Heart right ventricle (tissue), 16 donors: ENCODE results near the gene STAG2. TPM values are rescaled to one million over a fixed set of nuclear protein-coding genes. Genes with fewer than 3 reads are reported as not detected.

Source experiments
- ATAC-seq, 8 donors: fragments of 200-7000 bp; cut with Tn5 transposase; one replicate each; pipeline ENCODE4 v1.9.1; 2020; ENCODE audit warnings: mild to moderate bottlenecking in 8 of 8, moderate library complexity in 8 of 8, moderate number of reproducible peaks in 1 of 8
- DNase-seq, 2 donors: peaks; one replicate each; pipeline ENCODE4 v3.0.0-alpha.2; 2020
- H3K27ac ChIP-seq, 10 donors: fragments of 200-600 bp; sonication (generic) in 2 of 10; one replicate each; pipeline versions ENCODE4 v1.5.0 to v1.8.0; 2020 to 2022; ENCODE audit warnings: mild to moderate bottlenecking in 3 of 10
- H3K27me3 ChIP-seq, 7 donors: fragments of 200-600 bp; one replicate each; pipeline ENCODE4 v1.8.0; 2021 to 2022; ENCODE audit warnings: mild to moderate bottlenecking in 2 of 7
- H3K36me3 ChIP-seq, 9 donors: fragments of 200-600 bp; sonication (generic) in 1 of 9; one replicate each; pipeline versions ENCODE4 v1.5.0 to v1.8.0; 2020 to 2022; ENCODE audit warnings: mild to moderate bottlenecking in 2 of 9
- H3K4me1 ChIP-seq, 9 donors: fragments of 200-600 bp; sonication (generic) in 1 of 9; one replicate each; pipeline versions ENCODE4 v1.5.0 to v1.8.0; 2020 to 2022; ENCODE audit warnings: mild to moderate bottlenecking in 4 of 9
- H3K4me3 ChIP-seq, 10 donors: fragments of 200-600 bp; sonication (generic) in 2 of 10; one replicate each; pipeline versions ENCODE4 v1.5.0 to v1.8.0; 2020 to 2022; ENCODE audit warnings: mild to moderate bottlenecking in 7 of 10, moderate library complexity in 2 of 10
- H3K9me3 ChIP-seq, 11 donors: fragments of 200-600 bp in 10 of 11; sonication (generic) in 2 of 11; one replicate each; pipeline versions ENCODE4 v1.5.0 to v1.8.0; 2013 to 2022; ENCODE audit warnings: mild to moderate bottlenecking in 2 of 11, control low read depth in 1 of 11, moderate library complexity in 1 of 11
- CTCF ChIP-seq, 9 donors: fragments of 200-600 bp; sonication (generic) in 2 of 9; IDR thresholded peaks; one replicate each; pipeline versions ENCODE4 v1.5.0 to v1.8.0; 2021 to 2022; ENCODE audit warnings: antibody characterized with exemption in 9 of 9, mild to moderate bottlenecking in 5 of 9, moderate library complexity in 1 of 9
- WGBS, 2 donors: extraction: QIAGEN DNeasy Blood & Tissue Kit; methylation state at CpG; one replicate each; pipeline ENCODE4 v1.1.7; 2013; ENCODE audit warnings: inconsistent platforms in 1 of 2; 5-methylcytosine and 5-hydroxymethylcytosine counted together
- intact Hi-C, 10 donors: fragments of 100-400 bp; cut with DNase I; formaldehyde crosslinking; loops; one replicate each; pipeline versions ENCODE4 v1.11.1 to v1.14.2; 2022
- polyA plus RNA-seq, 2 donors: library from polyadenylated mRNA; stranded (reverse); fragments of 200-250 nt; gene quantifications; one replicate each; pipeline ENCODE4 v1.2.3, GENCODE V29; 2013
- total RNA-seq, 10 donors: library from RNA; stranded (reverse); fragmentation: NEBNext Ultra II Directional in 3 of 10; extraction: Animal tissue kit (Norgen Biotek cat#: 25700) in 3 of 10; gene quantifications; one replicate each; pipeline versions ENCODE4 v1.2.1 to v1.2.4, GENCODE V29; 2021 to 2023
- donor health status: Arrhythmogenic right ventricular cardiomyopathy.
- donor health status: ischemic (EF 13 %, LVEDD 7.1; RV severe dilation, severe dysfunction).
- donor health status: healthy with polysubstance abuse.
- donor health status: DM: no; HTN: yes; CAD: no.
- donor health status: DM: no; HTN: no; CAD: no.
- donor health status: ischemic (EF 25% LVEDD 6.9; RV normal size, moderate dysfunction).
- donor health status: ischemic (EF 25% LVEDD 5.7; RV mildly dilated, moderate dysfunction).
- donor health status: healthy.
- donor health status: DM: yes; HTN: yes; CAD: no.
- donor health status: Ischemic cardiomyopathy.
- donor health status: ischemic (EF 35%, LVEDD 5.7; RV mildly dilated, moderate dysfunction).
- donor health status: nonischemic (EF 11% LVEDD 7.7; RV severe dilation, severe dysfunction).
- donor health status: DM: yes; HTN: yes; CAD: no.
- donor health status: PGD.
- donor health status: ischemic (EF 29% LVEDD 5.4; RV normal size, mild dysfunction).
- donor health status: nonischemic (EF 23%, LVEDD 6.1; RV moderate dilation, normal function).

Gene STAG2
- total and polyA plus RNA-seq, 12 donors, result 10.1 to 36.5 (median 28.3) TPM

GRCh38 chrX:123962006-123962467 lies 531 bp downstream of the STAG2 start:
- DNase-seq (no peak), ATAC-seq (no peak)
- WGBS, 2 donors, result 0 to 1% methylated on average over 23 of the region's 23 CpGs
- peaks cover 0 to 3% (median 0%) of the 10 kb centered on the region in 11 donors for H3K9me3 ChIP-seq
- no peaks in the 10 kb centered on the region for H3K27me3 ChIP-seq
- H3K36me3 ChIP-seq, result no peaks in the 10 kb centered on the region
- H3K4me3 ChIP-seq, result peak overlapping the region; percentile 32 to 86 (median 80)
- no peak for TF ChIP-seq CTCF (IDR thresholded peaks at IDR 0.05)
- H3K27ac ChIP-seq, result peak overlapping the region; percentile 95 to 100 (median 99)
- H3K4me1 ChIP-seq, result peaks cover 0 to 36% (median 9%) of the 10 kb centered on the region in 9 donors
- intact Hi-C loops, result loop anchor here in 5 of 10 donors (5.0 to 10.0 kb wide), 3 partner anchors 53 to 63 kb away; no protein-coding TSS in a partner anchor

GRCh38 chrX:123962794-123963373 lies 1.4 kb downstream of the STAG2 start:
- peak; percentile 74 to 85 (median 81) for ATAC-seq
- Histone ChIP-seq H3K4me1 (peaks cover 0 to 41% (median 10%) of the 10 kb centered on the region in 9 donors), H3K36me3 (no peaks in the 10 kb centered on the region), H3K9me3 (peaks cover 0 to 3% (median 0%) of the 10 kb centered on the region in 11 donors), H3K4me3 (peak overlapping the region; percentile 32 to 86 (median 80)), H3K27me3 (no peaks in the 10 kb centered on the region), H3K27ac (peak overlapping the region; percentile 95 to 100 (median 99))
- WGBS, 2 donors, result 0 to 1% methylated on average over 22 of the region's 22 CpGs
- intact Hi-C loops, result loop anchor here in 5 of 10 donors (5.0 to 10.0 kb wide), 3 partner anchors 52 to 62 kb away; no protein-coding TSS in a partner anchor
- DNase-seq, result peak; percentile 84 to 92
- TF ChIP-seq CTCF (IDR thresholded peaks at IDR 0.05), result no peak

- intact Hi-C loops, result loop anchor here in 5 of 10 donors (5.0 to 10.0 kb wide), 3 partner anchors 51 to 61 kb away; no protein-coding TSS in a partner anchor
- peaks cover 0 to 3% (median 0%) of the 10 kb centered on the region in 11 donors for H3K9me3 ChIP-seq
- 0% methylated on average over 2 of the region's 2 CpGs for WGBS, 2 donors
- H3K27ac ChIP-seq, result peak overlapping the region in 6 of 10 donors; percentile 64 to 100 (median 99)
- no peak for TF ChIP-seq CTCF (IDR thresholded peaks at IDR 0.05)
- H3K36me3 ChIP-seq, result no peaks in the 10 kb centered on the region
- ATAC-seq, result no peak
- no peak for DNase-seq
- peak overlapping the region in 6 of 10 donors; percentile 68 to 86 (median 83) for H3K4me3 ChIP-seq
- no peaks in the 10 kb centered on the region for H3K27me3 ChIP-seq
- peaks cover 0 to 38% (median 15%) of the 10 kb centered on the region in 9 donors for H3K4me1 ChIP-seq
These were observed 2.8 kb downstream of the STAG2 start for GRCh38 chrX:123964156-123964834.

GRCh38 chrX:123965712-123966111 lies 4.2 kb downstream of the STAG2 start:
- Histone ChIP-seq H3K36me3 (no peaks in the 10 kb centered on the region), H3K27ac (no peak overlapping the region), H3K9me3 (peaks cover 0 to 3% (median 0%) of the 10 kb centered on the region in 11 donors), H3K4me3 (no peak overlapping the region), H3K4me1 (peaks cover 0 to 48% (median 22%) of the 10 kb centered on the region in 9 donors), H3K27me3 (no peaks in the 10 kb centered on the region)
- no peak for DNase-seq
- 90 to 95% methylated on average over 6 of the region's 6 CpGs for WGBS, 2 donors
- TF ChIP-seq CTCF (IDR thresholded peaks at IDR 0.05), result no peak
- intact Hi-C loops, result loop anchor here in 3 of 10 donors (10.0 kb wide), 2 partner anchors 49 to 59 kb away; no protein-coding TSS in a partner anchor
- ATAC-seq, result no peak
